ENCODE measurements around the gene CHST5. TPM values are rescaled to one million over a fixed set of nuclear protein-coding genes. Genes with fewer than 3 reads are reported as not detected.

Gene CHST5
- total and polyA plus RNA-seq, 2 experiments from 2014 or later, result not detected

GRCh38 chr16:75483222-75483621, 52.7 kb downstream of the CHST5 start:
- H3K36me3 ChIP-seq (ENCODE audit: insufficient read depth), result no peaks in the 10 kb centered on the region
- no peaks in the 10 kb centered on the region; the same call in 1 of the 2 replicates for H4K20me1 ChIP-seq (replicated peaks; ENCODE audit: insufficient read depth)
- ATAC-seq (no peak), DNase-seq (ENCODE audit: low spot score) (no peak)
- H3K4me1 ChIP-seq (ENCODE audit: insufficient read depth), result no peaks in the 10 kb centered on the region
- H3K9me3 Mint-ChIP-seq, result no peaks in the 10 kb centered on the region; the same call in 2 of the 3 replicates
- H3K4me3 Mint-ChIP-seq, result no peak overlapping the region
- H3K4me2 ChIP-seq, result no peak overlapping the region
- H3F3A ChIP-seq (replicated peaks; ENCODE audit: low read depth), result no peaks in the 10 kb centered on the region
- no peaks in the 10 kb centered on the region for H3K79me2 ChIP-seq (replicated peaks; ENCODE audit: insufficient read depth)
- no peaks in the 10 kb centered on the region for H3K27me3 ChIP-seq (ENCODE audit: insufficient read depth)
- no peak overlapping the region for H3K27ac Mint-ChIP-seq
- H3K4me3 ChIP-seq, result no peak overlapping the region
- peaks cover 27% of the 10 kb centered on the region for H3K36me3 Mint-ChIP-seq (ENCODE audit: low read depth)
- no peak overlapping the region for H3K27ac ChIP-seq (ENCODE audit: low read depth)
- H3K9me2 ChIP-seq (ENCODE audit: insufficient read depth), result no peaks in the 10 kb centered on the region
- peaks cover 10% of the 10 kb centered on the region for H3K27me3 Mint-ChIP-seq (ENCODE audit: insufficient read depth, low read depth, poor library complexity)
- no peak for TF ChIP-seq STAT1 (IDR thresholded peaks at IDR 0.05; ENCODE audit: unreplicated experiment)
- no peak for TF ChIP-seq CREB1 (CRISPR knock-in tag; IDR thresholded peaks at IDR 0.05; ENCODE audit: low read depth)
- TF ChIP-seq, protein P1, sequence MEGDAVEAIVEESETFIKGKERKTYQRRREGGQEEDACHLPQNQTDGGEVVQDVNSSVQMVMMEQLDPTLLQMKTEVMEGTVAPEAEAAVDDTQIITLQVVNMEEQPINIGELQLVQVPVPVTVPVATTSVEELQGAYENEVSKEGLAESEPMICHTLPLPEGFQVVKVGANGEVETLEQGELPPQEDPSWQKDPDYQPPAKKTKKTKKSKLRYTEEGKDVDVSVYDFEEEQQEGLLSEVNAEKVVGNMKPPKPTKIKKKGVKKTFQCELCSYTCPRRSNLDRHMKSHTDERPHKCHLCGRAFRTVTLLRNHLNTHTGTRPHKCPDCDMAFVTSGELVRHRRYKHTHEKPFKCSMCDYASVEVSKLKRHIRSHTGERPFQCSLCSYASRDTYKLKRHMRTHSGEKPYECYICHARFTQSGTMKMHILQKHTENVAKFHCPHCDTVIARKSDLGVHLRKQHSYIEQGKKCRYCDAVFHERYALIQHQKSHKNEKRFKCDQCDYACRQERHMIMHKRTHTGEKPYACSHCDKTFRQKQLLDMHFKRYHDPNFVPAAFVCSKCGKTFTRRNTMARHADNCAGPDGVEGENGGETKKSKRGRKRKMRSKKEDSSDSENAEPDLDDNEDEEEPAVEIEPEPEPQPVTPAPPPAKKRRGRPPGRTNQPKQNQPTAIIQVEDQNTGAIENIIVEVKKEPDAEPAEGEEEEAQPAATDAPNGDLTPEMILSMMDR (conservative IDR thresholded peaks at IDR 0.05; ENCODE audit: low read depth in 2 of 2), result no peak
- TF ChIP-seq POLR2AphosphoS5 (IDR thresholded peaks at IDR 0.05; ENCODE audit: low read depth), result no peak
- no peak for TF ChIP-seq ZNF331 (CRISPR knock-in tag; IDR thresholded peaks at IDR 0.05; ENCODE audit: low read depth)
- TF ChIP-seq JUNB (IDR thresholded peaks at IDR 0.05; ENCODE audit: unreplicated experiment), result no peak
- TF ChIP-seq, protein P2, sequence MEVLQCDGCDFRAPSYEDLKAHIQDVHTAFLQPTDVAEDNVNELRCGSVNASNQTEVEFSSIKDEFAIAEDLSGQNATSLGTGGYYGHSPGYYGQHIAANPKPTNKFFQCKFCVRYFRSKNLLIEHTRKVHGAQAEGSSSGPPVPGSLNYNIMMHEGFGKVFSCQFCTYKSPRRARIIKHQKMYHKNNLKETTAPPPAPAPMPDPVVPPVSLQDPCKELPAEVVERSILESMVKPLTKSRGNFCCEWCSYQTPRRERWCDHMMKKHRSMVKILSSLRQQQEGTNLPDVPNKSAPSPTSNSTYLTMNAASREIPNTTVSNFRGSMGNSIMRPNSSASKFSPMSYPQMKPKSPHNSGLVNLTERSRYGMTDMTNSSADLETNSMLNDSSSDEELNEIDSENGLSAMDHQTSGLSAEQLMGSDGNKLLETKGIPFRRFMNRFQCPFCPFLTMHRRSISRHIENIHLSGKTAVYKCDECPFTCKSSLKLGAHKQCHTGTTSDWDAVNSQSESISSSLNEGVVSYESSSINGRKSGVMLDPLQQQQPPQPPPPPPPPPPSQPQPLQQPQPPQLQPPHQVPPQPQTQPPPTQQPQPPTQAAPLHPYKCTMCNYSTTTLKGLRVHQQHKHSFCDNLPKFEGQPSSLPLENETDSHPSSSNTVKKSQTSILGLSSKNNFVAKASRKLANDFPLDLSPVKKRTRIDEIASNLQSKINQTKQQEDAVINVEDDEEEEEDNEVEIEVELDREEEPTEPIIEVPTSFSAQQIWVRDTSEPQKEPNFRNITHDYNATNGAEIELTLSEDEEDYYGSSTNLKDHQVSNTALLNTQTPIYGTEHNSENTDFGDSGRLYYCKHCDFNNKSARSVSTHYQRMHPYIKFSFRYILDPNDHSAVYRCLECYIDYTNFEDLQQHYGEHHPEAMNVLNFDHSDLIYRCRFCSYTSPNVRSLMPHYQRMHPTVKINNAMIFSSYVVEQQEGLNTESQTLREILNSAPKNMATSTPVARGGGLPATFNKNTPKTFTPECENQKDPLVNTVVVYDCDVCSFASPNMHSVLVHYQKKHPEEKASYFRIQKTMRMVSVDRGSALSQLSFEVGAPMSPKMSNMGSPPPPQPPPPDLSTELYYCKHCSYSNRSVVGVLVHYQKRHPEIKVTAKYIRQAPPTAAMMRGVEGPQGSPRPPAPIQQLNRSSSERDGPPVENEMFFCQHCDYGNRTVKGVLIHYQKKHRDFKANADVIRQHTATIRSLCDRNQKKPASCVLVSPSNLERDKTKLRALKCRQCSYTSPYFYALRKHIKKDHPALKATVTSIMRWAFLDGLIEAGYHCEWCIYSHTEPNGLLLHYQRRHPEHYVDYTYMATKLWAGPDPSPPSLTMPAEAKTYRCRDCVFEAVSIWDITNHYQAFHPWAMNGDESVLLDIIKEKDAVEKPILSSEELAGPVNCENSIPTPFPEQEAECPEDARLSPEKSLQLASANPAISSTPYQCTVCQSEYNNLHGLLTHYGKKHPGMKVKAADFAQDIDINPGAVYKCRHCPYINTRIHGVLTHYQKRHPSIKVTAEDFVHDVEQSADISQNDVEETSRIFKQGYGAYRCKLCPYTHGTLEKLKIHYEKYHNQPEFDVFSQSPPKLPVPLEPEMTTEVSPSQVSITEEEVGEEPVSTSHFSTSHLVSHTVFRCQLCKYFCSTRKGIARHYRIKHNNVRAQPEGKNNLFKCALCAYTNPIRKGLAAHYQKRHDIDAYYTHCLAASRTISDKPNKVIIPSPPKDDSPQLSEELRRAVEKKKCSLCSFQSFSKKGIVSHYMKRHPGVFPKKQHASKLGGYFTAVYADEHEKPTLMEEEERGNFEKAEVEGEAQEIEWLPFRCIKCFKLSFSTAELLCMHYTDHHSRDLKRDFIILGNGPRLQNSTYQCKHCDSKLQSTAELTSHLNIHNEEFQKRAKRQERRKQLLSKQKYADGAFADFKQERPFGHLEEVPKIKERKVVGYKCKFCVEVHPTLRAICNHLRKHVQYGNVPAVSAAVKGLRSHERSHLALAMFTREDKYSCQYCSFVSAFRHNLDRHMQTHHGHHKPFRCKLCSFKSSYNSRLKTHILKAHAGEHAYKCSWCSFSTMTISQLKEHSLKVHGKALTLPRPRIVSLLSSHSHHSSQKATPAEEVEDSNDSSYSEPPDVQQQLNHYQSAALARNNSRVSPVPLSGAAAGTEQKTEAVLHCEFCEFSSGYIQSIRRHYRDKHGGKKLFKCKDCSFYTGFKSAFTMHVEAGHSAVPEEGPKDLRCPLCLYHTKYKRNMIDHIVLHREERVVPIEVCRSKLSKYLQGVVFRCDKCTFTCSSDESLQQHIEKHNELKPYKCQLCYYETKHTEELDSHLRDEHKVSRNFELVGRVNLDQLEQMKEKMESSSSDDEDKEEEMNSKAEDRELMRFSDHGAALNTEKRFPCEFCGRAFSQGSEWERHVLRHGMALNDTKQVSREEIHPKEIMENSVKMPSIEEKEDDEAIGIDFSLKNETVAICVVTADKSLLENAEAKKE (CRISPR knock-in tag; IDR thresholded peaks at IDR 0.05), result no peak
- no peak for TF ChIP-seq ETS1 (IDR thresholded peaks at IDR 0.05)
- no peak for TF ChIP-seq NANOG (IDR thresholded peaks at IDR 0.05; ENCODE audit: borderline replicate concordance)
- no peak for TF ChIP-seq ZNF114 (CRISPR knock-in tag; IDR thresholded peaks at IDR 0.05)
- TF ChIP-seq EZH2 (IDR thresholded peaks at IDR 0.05; ENCODE audit: low read depth, unreplicated experiment), result no peak
- no peak for TF ChIP-seq EZH2phosphoT487 (IDR thresholded peaks at IDR 0.05; ENCODE audit: unreplicated experiment)
- no peak for TF ChIP-seq REST (IDR thresholded peaks at IDR 0.05; ENCODE audit: unreplicated experiment)
- H2AFZ ChIP-seq, result no peak overlapping the region
- no peaks in the 10 kb centered on the region; the same call in 2 of the 3 replicates for H3K4me1 Mint-ChIP-seq

All from GM23338 (cell line).